Adipocyte (in vitro differentiated cells): ENCODE data around the gene MIER3.

Source experiments
- DNase-seq: peaks from one replicate; pipeline ENCODE4 v3.0.0-alpha.2; 2015; ENCODE audit warnings: low read depth
- H3K27me3 ChIP-seq: replicated peaks from 2 replicates; pipeline ENCODE4 v1.7.0; 2013; ENCODE audit warnings: mild to moderate bottlenecking, low read length, moderate library complexity; ENCODE audit not compliant: control insufficient read depth, insufficient read depth
- H3K36me3 ChIP-seq: 2 replicates; pipeline ENCODE4 v1.7.0; 2013; ENCODE audit warnings: low read length, mild to moderate bottlenecking, moderate library complexity; ENCODE audit not compliant: control insufficient read depth, insufficient read depth, severe bottlenecking
- H3K4me1 ChIP-seq: 2 replicates; pipeline ENCODE4 v1.7.0; 2013; ENCODE audit warnings: mild to moderate bottlenecking, low read length, moderate library complexity; ENCODE audit not compliant: control insufficient read depth, insufficient read depth
- H3K4me3 ChIP-seq: 2 replicates; pipeline ENCODE4 v1.7.0; 2013; ENCODE audit warnings: mild to moderate bottlenecking, low read length, moderate library complexity
- H3K9ac ChIP-seq: 2 replicates; pipeline ENCODE4 v1.7.0; 2013; ENCODE audit warnings: mild to moderate bottlenecking, low read length, moderate library complexity
- H3K9me3 ChIP-seq: 2 replicates; pipeline ENCODE4 v1.7.0; 2013; ENCODE audit warnings: mild to moderate bottlenecking, low read length, moderate library complexity; ENCODE audit not compliant: control insufficient read depth

The MIER3 gene

GRCh38 chr5:56951946-56952691 is at the start of gene MIER3:
Gene MIER3, minus strand, starts transcription at chr5:56952123. Its CDS starts 21 bp downstream, at chr5:56952102.
- Histone ChIP-seq H3K4me3 (peak within 1 kb of the TSS; percentile 92), H3K4me1 (peaks cover 19% of the 10 kb centered on the region), H3K36me3 (peaks cover 10% of the 10 kb centered on the region), H3K9ac (peak within 1 kb of the TSS; percentile 93), H3K27me3 (peaks cover 4% of the 10 kb centered on the region), H3K9me3 (no peaks in the 10 kb centered on the region)
- peak; percentile 95 for DNase-seq

GRCh38 chr5:56995596-56995995 is 43.7 kb upstream of the MIER3 start:
- no peak for DNase-seq
- no peak overlapping the region for H3K4me3 ChIP-seq
- H3K9me3 ChIP-seq, result peaks cover 3% of the 10 kb centered on the region
- no peaks in the 10 kb centered on the region for H3K36me3 ChIP-seq
- no peaks in the 10 kb centered on the region for H3K4me1 ChIP-seq
- H3K27me3 ChIP-seq, result peaks cover 12% of the 10 kb centered on the region
- H3K9ac ChIP-seq, result no peak overlapping the region

- Histone ChIP-seq H3K4me3 (no peak overlapping the region), H3K9ac (no peak overlapping the region), H3K9me3 (no peaks in the 10 kb centered on the region), H3K36me3 (no peaks in the 10 kb centered on the region), H3K27me3 (peaks cover 14% of the 10 kb centered on the region), H3K4me1 (no peaks in the 10 kb centered on the region)
- DNase-seq, result no peak
Observed at GRCh38 chr5:56993241-56993640, 41.3 kb upstream of the MIER3 start.

GRCh38 chr5:56989676-56990075 is 37.8 kb upstream of the MIER3 start:
- DNase-seq, result no peak
- Histone ChIP-seq H3K4me1 (no peaks in the 10 kb centered on the region), H3K27me3 (peaks cover 13% of the 10 kb centered on the region), H3K4me3 (no peak overlapping the region), H3K9me3 (no peaks in the 10 kb centered on the region), H3K9ac (no peak overlapping the region), H3K36me3 (no peaks in the 10 kb centered on the region)

GRCh38 chr5:56988490-56988889 is 36.6 kb upstream of the MIER3 start:
- Histone ChIP-seq H3K4me1 (no peaks in the 10 kb centered on the region), H3K27me3 (peaks cover 8% of the 10 kb centered on the region), H3K36me3 (no peaks in the 10 kb centered on the region), H3K9me3 (no peaks in the 10 kb centered on the region), H3K9ac (no peak overlapping the region), H3K4me3 (no peak overlapping the region)
- DNase-seq, result no peak

GRCh38 chr5:56987171-56987570 is 35.2 kb upstream of the MIER3 start:
- peaks cover 8% of the 10 kb centered on the region for H3K27me3 ChIP-seq
- no peaks in the 10 kb centered on the region for H3K9me3 ChIP-seq
- H3K36me3 ChIP-seq, result no peaks in the 10 kb centered on the region
- DNase-seq, result no peak
- no peaks in the 10 kb centered on the region for H3K4me1 ChIP-seq
- H3K4me3 ChIP-seq, result no peak overlapping the region
- H3K9ac ChIP-seq, result no peak overlapping the region

- Histone ChIP-seq H3K4me1 (no peaks in the 10 kb centered on the region), H3K4me3 (no peak overlapping the region), H3K9me3 (no peaks in the 10 kb centered on the region), H3K36me3 (no peaks in the 10 kb centered on the region), H3K9ac (no peak overlapping the region), H3K27me3 (peaks cover 8% of the 10 kb centered on the region)
- DNase-seq, result peak; percentile 6
Observed at GRCh38 chr5:56986626-56986947, 34.7 kb upstream of the MIER3 start.

GRCh38 chr5:56985936-56986625 is 34.2 kb upstream of the MIER3 start:
- H3K4me1 ChIP-seq, result no peaks in the 10 kb centered on the region
- H3K27me3 ChIP-seq, result peaks cover 7% of the 10 kb centered on the region
- no peak overlapping the region for H3K4me3 ChIP-seq
- H3K36me3 ChIP-seq, result no peaks in the 10 kb centered on the region
- DNase-seq, result no peak
- H3K9me3 ChIP-seq, result no peaks in the 10 kb centered on the region
- H3K9ac ChIP-seq, result no peak overlapping the region

- Histone ChIP-seq H3K9ac (no peak overlapping the region), H3K27me3 (peaks cover 8% of the 10 kb centered on the region), H3K4me1 (no peaks in the 10 kb centered on the region), H3K4me3 (no peak overlapping the region), H3K36me3 (no peaks in the 10 kb centered on the region), H3K9me3 (no peaks in the 10 kb centered on the region)
- DNase-seq, result no peak
Observed at GRCh38 chr5:56984445-56984844, 32.5 kb upstream of the MIER3 start.

- Histone ChIP-seq H3K4me3 (no peak overlapping the region), H3K27me3 (peaks cover 10% of the 10 kb centered on the region), H3K4me1 (no peaks in the 10 kb centered on the region), H3K9ac (no peak overlapping the region), H3K36me3 (no peaks in the 10 kb centered on the region), H3K9me3 (no peaks in the 10 kb centered on the region)
- DNase-seq, result no peak
Observed at GRCh38 chr5:56983593-56984361, 31.9 kb upstream of the MIER3 start.

- Histone ChIP-seq H3K9ac (no peak overlapping the region), H3K27me3 (peaks cover 13% of the 10 kb centered on the region), H3K9me3 (no peaks in the 10 kb centered on the region), H3K36me3 (no peaks in the 10 kb centered on the region), H3K4me3 (no peak overlapping the region), H3K4me1 (no peaks in the 10 kb centered on the region)
- DNase-seq, result no peak
Observed at GRCh38 chr5:56981548-56982315, 29.8 kb upstream of the MIER3 start.
